Measurements from ENCODE around the gene ZDHHC20. TPM values are rescaled to one million over a fixed set of nuclear protein-coding genes. Genes with fewer than 3 reads are reported as not detected.

ZDHHC20 gene
- total RNA-seq, 1 experiment from 2014 or later, result 69.7 TPM

DNA sequence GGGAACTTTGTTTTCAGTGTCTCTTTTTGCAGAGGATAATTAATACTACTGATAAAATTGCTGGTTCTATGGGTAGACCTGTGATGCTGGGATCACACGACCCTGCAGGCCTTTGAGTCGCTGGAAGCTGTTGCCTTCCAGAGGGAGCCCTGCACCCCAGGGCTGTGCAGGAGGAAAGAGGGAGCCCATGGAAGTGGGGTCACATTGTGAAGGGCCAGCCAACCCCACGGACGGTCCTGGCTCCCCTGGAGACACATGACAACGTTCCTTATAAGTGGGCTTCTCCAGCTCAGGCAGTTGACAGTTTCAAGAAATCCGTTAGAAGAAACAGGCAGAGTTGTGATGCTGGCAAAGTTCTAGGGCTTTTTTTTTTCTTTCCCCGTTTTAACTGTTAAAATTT is 98.0 kb downstream of the ZDHHC20 start:
- Mint-ChIP-seq H3K4me1 (peaks cover 12% of the 10 kb centered on the region), H3K9me3 (peaks cover 25% of the 10 kb centered on the region), H3K36me3 (no peaks in the 10 kb centered on the region), H3K27ac (no peak overlapping the region), H3K4me3 (no peak overlapping the region), H3K27me3 (ENCODE audit: low read depth) (no peaks in the 10 kb centered on the region)
- DNase-seq (ENCODE audit: low spot score) (no peak), ATAC-seq (no peak)
- TF ChIP-seq CREB1 (CRISPR knock-in tag; IDR thresholded peaks at IDR 0.05) (no peak), ZNF512 (CRISPR knock-in tag; IDR thresholded peaks at IDR 0.05; ENCODE audit: borderline replicate concordance) (no peak), ERG (CRISPR knock-in tag; IDR thresholded peaks at IDR 0.05) (no peak), SOX15 (CRISPR knock-in tag; IDR thresholded peaks at IDR 0.05) (no peak), FOXP1 (CRISPR knock-in tag; IDR thresholded peaks at IDR 0.05; ENCODE audit: borderline replicate concordance) (no peak), JUN (CRISPR knock-in tag; IDR thresholded peaks at IDR 0.05) (no peak)
- ChIA-PET CTCF (interaction anchor here (1.4 kb wide), 2 partner anchors 21 to 23 kb away, joined by 3 read pairs; no protein-coding TSS in a partner anchor), POLR2A (no interaction called here)

DNA sequence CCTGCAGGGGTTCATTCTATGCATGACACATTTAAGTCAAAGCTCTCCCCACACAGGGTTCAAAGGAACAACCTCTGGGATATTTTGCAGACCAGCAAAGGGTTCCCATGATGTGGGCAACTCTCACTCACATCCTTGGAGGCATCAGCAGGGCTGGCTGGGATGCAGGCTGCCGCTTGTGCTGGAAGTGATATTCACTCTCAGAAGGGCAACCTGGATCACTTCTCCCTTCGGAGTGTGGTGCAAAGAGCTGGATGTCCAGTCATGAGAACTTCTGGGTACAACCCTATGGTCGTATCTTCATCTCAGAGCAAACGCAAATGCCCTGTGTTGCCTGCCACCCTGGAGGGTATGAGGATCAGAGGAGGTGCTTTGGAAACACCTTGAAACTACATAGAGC is 98.6 kb downstream of the ZDHHC20 start:
- no peaks in the 10 kb centered on the region for H3K36me3 Mint-ChIP-seq
- DNase-seq (ENCODE audit: low spot score) (no peak), ATAC-seq (no peak)
- H3K4me1 Mint-ChIP-seq, result peaks cover 8% of the 10 kb centered on the region
- no peak overlapping the region for H3K27ac Mint-ChIP-seq
- H3K9me3 Mint-ChIP-seq, result peaks cover 25% of the 10 kb centered on the region
- H3K27me3 Mint-ChIP-seq (ENCODE audit: low read depth), result no peaks in the 10 kb centered on the region
- no peak overlapping the region for H3K4me3 Mint-ChIP-seq
- TF ChIP-seq FOXP1 (CRISPR knock-in tag; IDR thresholded peaks at IDR 0.05; ENCODE audit: borderline replicate concordance) (no peak), HMGXB4 (CRISPR knock-in tag; IDR thresholded peaks at IDR 0.05) (no peak), RELA (CRISPR knock-in tag; IDR thresholded peaks at IDR 0.05; ENCODE audit: borderline replicate concordance) (no peak), FOXP4 (CRISPR knock-in tag; IDR thresholded peaks at IDR 0.05) (no peak), GTF2I (CRISPR knock-in tag; conservative IDR thresholded peaks at IDR 0.05) (no peak), ZNF416 (CRISPR knock-in tag; IDR thresholded peaks at IDR 0.05) (no peak), ZNF232 (CRISPR knock-in tag; IDR thresholded peaks at IDR 0.05) (no peak), TP53 (CRISPR knock-in tag; IDR thresholded peaks at IDR 0.05) (no peak)
- TF ChIP-seq, protein P1, sequence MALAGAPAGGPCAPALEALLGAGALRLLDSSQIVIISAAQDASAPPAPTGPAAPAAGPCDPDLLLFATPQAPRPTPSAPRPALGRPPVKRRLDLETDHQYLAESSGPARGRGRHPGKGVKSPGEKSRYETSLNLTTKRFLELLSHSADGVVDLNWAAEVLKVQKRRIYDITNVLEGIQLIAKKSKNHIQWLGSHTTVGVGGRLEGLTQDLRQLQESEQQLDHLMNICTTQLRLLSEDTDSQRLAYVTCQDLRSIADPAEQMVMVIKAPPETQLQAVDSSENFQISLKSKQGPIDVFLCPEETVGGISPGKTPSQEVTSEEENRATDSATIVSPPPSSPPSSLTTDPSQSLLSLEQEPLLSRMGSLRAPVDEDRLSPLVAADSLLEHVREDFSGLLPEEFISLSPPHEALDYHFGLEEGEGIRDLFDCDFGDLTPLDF (CRISPR knock-in tag; IDR thresholded peaks at IDR 0.05), result no peak
- TF ChIP-seq, protein P2, sequence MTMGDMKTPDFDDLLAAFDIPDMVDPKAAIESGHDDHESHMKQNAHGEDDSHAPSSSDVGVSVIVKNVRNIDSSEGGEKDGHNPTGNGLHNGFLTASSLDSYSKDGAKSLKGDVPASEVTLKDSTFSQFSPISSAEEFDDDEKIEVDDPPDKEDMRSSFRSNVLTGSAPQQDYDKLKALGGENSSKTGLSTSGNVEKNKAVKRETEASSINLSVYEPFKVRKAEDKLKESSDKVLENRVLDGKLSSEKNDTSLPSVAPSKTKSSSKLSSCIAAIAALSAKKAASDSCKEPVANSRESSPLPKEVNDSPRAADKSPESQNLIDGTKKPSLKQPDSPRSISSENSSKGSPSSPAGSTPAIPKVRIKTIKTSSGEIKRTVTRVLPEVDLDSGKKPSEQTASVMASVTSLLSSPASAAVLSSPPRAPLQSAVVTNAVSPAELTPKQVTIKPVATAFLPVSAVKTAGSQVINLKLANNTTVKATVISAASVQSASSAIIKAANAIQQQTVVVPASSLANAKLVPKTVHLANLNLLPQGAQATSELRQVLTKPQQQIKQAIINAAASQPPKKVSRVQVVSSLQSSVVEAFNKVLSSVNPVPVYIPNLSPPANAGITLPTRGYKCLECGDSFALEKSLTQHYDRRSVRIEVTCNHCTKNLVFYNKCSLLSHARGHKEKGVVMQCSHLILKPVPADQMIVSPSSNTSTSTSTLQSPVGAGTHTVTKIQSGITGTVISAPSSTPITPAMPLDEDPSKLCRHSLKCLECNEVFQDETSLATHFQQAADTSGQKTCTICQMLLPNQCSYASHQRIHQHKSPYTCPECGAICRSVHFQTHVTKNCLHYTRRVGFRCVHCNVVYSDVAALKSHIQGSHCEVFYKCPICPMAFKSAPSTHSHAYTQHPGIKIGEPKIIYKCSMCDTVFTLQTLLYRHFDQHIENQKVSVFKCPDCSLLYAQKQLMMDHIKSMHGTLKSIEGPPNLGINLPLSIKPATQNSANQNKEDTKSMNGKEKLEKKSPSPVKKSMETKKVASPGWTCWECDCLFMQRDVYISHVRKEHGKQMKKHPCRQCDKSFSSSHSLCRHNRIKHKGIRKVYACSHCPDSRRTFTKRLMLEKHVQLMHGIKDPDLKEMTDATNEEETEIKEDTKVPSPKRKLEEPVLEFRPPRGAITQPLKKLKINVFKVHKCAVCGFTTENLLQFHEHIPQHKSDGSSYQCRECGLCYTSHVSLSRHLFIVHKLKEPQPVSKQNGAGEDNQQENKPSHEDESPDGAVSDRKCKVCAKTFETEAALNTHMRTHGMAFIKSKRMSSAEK (CRISPR knock-in tag; IDR thresholded peaks at IDR 0.05; ENCODE audit: borderline replicate concordance), result no peak
- TF ChIP-seq, protein P3, sequence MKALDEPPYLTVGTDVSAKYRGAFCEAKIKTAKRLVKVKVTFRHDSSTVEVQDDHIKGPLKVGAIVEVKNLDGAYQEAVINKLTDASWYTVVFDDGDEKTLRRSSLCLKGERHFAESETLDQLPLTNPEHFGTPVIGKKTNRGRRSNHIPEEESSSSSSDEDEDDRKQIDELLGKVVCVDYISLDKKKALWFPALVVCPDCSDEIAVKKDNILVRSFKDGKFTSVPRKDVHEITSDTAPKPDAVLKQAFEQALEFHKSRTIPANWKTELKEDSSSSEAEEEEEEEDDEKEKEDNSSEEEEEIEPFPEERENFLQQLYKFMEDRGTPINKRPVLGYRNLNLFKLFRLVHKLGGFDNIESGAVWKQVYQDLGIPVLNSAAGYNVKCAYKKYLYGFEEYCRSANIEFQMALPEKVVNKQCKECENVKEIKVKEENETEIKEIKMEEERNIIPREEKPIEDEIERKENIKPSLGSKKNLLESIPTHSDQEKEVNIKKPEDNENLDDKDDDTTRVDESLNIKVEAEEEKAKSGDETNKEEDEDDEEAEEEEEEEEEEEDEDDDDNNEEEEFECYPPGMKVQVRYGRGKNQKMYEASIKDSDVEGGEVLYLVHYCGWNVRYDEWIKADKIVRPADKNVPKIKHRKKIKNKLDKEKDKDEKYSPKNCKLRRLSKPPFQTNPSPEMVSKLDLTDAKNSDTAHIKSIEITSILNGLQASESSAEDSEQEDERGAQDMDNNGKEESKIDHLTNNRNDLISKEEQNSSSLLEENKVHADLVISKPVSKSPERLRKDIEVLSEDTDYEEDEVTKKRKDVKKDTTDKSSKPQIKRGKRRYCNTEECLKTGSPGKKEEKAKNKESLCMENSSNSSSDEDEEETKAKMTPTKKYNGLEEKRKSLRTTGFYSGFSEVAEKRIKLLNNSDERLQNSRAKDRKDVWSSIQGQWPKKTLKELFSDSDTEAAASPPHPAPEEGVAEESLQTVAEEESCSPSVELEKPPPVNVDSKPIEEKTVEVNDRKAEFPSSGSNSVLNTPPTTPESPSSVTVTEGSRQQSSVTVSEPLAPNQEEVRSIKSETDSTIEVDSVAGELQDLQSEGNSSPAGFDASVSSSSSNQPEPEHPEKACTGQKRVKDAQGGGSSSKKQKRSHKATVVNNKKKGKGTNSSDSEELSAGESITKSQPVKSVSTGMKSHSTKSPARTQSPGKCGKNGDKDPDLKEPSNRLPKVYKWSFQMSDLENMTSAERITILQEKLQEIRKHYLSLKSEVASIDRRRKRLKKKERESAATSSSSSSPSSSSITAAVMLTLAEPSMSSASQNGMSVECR (CRISPR knock-in tag; IDR thresholded peaks at IDR 0.05; ENCODE audit: borderline replicate concordance), result no peak
- TF ChIP-seq, protein P4, sequence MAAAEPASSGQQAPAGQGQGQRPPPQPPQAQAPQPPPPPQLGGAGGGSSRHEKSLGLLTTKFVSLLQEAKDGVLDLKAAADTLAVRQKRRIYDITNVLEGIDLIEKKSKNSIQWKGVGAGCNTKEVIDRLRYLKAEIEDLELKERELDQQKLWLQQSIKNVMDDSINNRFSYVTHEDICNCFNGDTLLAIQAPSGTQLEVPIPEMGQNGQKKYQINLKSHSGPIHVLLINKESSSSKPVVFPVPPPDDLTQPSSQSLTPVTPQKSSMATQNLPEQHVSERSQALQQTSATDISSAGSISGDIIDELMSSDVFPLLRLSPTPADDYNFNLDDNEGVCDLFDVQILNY (CRISPR knock-in tag; IDR thresholded peaks at IDR 0.05), result no peak
- ChIA-PET POLR2A (no interaction called here), CTCF (interaction anchor here (1.4 kb wide), 2 partner anchors 20 to 22 kb away, joined by 3 read pairs; no protein-coding TSS in a partner anchor)

Data from WTC11 (cell line).